ENCODE measurements around the gene MYRF. TPM values are rescaled to one million over a fixed set of nuclear protein-coding genes. Genes with fewer than 3 reads are reported as not detected.

The MYRF gene
- total and polyA plus RNA-seq, 2 of the 4 experiments (the other 2 are of a cell fraction), result 1.6 to 10.7 TPM

DNA sequence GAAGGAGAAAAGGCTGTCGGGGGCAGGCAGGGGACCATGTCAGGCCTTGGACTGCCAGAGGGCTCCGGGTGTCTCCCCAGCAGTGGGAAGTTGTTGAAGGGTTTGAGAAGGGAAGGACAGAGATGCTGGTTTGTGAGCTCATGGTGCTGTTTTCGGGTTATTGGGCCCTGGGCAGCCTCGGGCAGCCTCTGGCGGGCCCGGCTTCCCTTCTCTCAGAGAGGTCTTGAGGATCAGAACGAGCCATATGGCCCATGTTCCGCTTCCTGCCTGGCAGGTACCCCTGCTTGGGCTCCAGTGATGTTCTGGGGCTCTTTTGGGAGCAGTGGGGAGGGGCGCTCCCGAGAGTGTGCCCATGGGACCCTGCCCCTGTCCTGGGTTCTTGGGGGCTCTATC lies 9.8 kb downstream of the MYRF start:
- no peak overlapping the region for H3K14ac ChIP-seq (replicated peaks; ENCODE audit: low read depth, low read length)
- POLR2A ChIA-PET (ENCODE audit: unreplicated experiment), result no interaction called here
- H3K79me1 ChIP-seq (ENCODE audit: low read depth in 1 of 2, low read length in 2 of 2), result no peaks in the 10 kb centered on the region
- H2AFZ ChIP-seq (replicated peaks; ENCODE audit: low read length, poor library complexity), result no peak overlapping the region
- H3K27ac ChIP-seq (ENCODE audit: insufficient read depth, low read length), result no peak overlapping the region
- DNase-seq (no peak), ATAC-seq (ENCODE audit: low read depth) (no peak)
- no peak overlapping the region for H4K5ac ChIP-seq (ENCODE audit: low read depth, low read length)
- H4K8ac ChIP-seq (ENCODE audit: low read depth in 2 of 2, low read length in 2 of 2), result no peak overlapping the region
- WGBS, 2 experiments (ENCODE audit: extremely low coverage in 2 of 2, insufficient read length in 1 of 2), result 88% methylated on average over 3 of the region's 10 CpGs; no CpG with 5 or more reads in 1 of the 2 experiments
- H4K91ac ChIP-seq (ENCODE audit: insufficient read depth, low read depth, low read length), result no peak overlapping the region
- no peaks in the 10 kb centered on the region for H3K9me1 ChIP-seq (ENCODE audit: insufficient read depth, low read length)
- no peaks in the 10 kb centered on the region for H3K36me3 ChIP-seq (ENCODE audit: control insufficient read depth, insufficient read depth, low read length)
- dilution Hi-C loops (cut with HindIII; ENCODE audit: low sequenced_read_pairs, unreplicated experiment) (no loop called here), intact Hi-C loops (cut with micrococcal nuclease) (no loop called here), in situ Hi-C loops (cut with MboI; ENCODE audit: low sequenced_read_pairs) (no loop called here)
- no peaks in the 10 kb centered on the region for H3K9me3 ChIP-seq (ENCODE audit: control insufficient read depth, insufficient read depth, low read length)
- H4K20me1 ChIP-seq (ENCODE audit: insufficient read depth, low read length), result no peaks in the 10 kb centered on the region
- TF ChIP-seq MAFK (IDR thresholded peaks at IDR 0.05; ENCODE audit: low read depth, low read length) (no peak), POLR2A (IDR thresholded peaks at IDR 0.05; ENCODE audit: low read depth, low read length) (no peak), SMC3 (IDR thresholded peaks at IDR 0.05; ENCODE audit: low read depth, low read length) (no peak), CEBPB (IDR thresholded peaks at IDR 0.05; ENCODE audit: low read depth, low read length) (no peak), MAZ (IDR thresholded peaks at IDR 0.05; ENCODE audit: borderline replicate concordance, low read depth, low read length) (no peak), RAD21 (IDR thresholded peaks at IDR 0.05; ENCODE audit: low read length) (no peak)
- H3K56ac ChIP-seq (ENCODE audit: extremely low read depth, insufficient read depth, low read length), result no peak overlapping the region
- H3K18ac ChIP-seq (ENCODE audit: low read depth, low read length), result no peak overlapping the region
- H3K23ac ChIP-seq (ENCODE audit: low read depth, low read length), result no peak overlapping the region
- H3K4me3 ChIP-seq (ENCODE audit: insufficient read depth, low read depth, low read length), result no peak overlapping the region
- H2BK5ac ChIP-seq (ENCODE audit: low read depth, low read length, poor library complexity, severe bottlenecking), result no peak overlapping the region
- no peak overlapping the region for H2AK5ac ChIP-seq (ENCODE audit: low read depth, low read length)
- H3K27me3 ChIP-seq (ENCODE audit: control insufficient read depth, insufficient read depth, low read length), result no peaks in the 10 kb centered on the region; the same call in 1 of the 2 replicates
- no peak overlapping the region for H2BK20ac ChIP-seq (ENCODE audit: low read depth, low read length)
- CTCF ChIA-PET, result no interaction called here
- H3K9ac ChIP-seq (ENCODE audit: low read depth, low read length), result no peak overlapping the region
- no peak overlapping the region for H2BK15ac ChIP-seq (ENCODE audit: low read depth, low read length)
- H2AK9ac ChIP-seq (replicated peaks; ENCODE audit: low read depth, low read length, poor library complexity), result no peak overlapping the region
- no peak overlapping the region for H3K4ac ChIP-seq (ENCODE audit: low read depth, low read length)
- no peaks in the 10 kb centered on the region; the same call in none of the 2 replicates for H3K4me1 ChIP-seq (ENCODE audit: control insufficient read depth, insufficient read depth, low read length)
- H2BK120ac ChIP-seq (ENCODE audit: low read depth, low read length), result no peak overlapping the region
- no TSS peak for BruUV-seq (replicated peaks)
- no peak overlapping the region for H3K4me2 ChIP-seq (ENCODE audit: low read depth, low read length)
